Activated CD4-positive, alpha-beta T cell treated with anti-CD3 and anti-CD28 coated beads for 1 hour (primary cell): Measurements from ENCODE around the gene GRM7.

Experiments
- DNase-seq: peaks from one replicate; pipeline ENCODE4 v3.0.0-alpha.2; 2020

GRM7 gene

DNA sequence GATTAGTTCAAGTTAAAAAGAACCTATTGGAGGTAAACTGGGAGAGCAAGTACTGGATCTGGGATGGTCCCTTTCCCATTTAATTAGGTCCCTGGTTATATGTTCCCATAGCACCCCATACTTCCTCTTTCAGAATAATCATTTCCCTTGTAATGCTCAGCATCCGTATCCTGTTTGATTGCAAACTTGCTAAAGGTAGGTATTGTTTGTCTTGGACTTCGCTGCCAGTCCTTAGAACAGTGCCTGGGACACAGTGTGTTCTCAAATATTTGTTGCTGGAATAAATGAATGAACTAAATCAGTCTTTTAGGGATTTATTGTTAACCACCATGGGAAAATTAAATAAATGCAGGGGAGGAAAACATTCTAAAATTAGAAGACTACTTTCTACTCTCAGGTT is 299.8 kb downstream of the GRM7 start:
- DNase-seq, result no peak

DNA sequence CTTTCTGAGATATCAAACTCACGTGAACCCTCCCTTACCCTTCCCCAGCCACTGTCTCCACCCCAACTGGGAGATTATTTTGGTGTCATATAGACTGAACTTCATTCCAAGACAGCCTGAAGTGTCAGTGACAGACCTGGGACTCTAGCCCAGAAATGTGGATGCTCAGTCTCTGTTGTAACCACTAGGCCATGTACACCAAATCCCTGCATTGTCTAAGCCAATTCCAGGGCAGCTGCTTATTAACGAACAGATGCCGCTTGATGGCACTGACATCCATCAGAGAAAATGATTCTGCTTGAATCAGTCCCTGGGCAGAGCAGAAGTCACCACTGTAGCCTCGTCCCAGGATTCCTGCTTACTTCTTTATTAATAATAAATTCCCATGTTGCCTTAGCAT is 305.5 kb downstream of the GRM7 start:
- no peak for DNase-seq

DNA sequence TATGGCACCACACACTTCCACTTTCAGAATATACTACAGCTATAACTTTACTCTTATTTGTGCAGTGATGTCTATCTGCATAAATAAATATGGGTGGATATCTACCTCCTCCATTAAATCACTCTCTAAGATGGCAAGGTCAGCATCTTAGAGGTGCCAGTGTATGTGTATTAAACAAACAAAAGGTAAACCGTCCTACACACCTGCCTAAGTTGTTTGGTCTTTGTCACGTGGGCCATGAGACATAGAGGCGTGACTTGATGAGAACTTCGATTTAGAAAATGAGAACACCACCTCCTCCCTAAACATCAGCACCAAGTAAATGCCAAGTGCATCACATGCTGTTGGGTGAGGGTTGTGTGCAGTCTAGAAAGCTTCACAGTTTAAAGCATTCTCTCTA is 310.6 kb downstream of the GRM7 start:
- no peak for DNase-seq

DNA sequence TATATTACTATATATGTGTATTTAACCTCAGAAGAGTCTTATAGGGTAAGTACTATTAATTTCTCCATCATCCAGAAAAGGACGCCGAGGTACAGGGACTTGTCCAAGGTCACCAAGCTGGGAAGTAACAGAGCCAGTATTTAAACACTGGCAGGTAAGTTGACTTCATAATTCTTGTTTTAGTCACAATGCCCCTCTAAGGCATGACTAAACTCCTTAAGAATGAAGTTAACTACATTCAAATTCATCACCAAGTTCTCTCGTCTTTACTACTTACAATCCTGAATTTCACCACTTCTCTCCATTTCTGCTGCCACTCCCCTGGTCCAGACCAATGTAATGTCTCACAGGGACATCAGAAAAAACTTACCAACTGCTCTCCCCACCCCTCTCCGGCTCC is 312.1 kb downstream of the GRM7 start:
- DNase-seq, result no peak

DNA sequence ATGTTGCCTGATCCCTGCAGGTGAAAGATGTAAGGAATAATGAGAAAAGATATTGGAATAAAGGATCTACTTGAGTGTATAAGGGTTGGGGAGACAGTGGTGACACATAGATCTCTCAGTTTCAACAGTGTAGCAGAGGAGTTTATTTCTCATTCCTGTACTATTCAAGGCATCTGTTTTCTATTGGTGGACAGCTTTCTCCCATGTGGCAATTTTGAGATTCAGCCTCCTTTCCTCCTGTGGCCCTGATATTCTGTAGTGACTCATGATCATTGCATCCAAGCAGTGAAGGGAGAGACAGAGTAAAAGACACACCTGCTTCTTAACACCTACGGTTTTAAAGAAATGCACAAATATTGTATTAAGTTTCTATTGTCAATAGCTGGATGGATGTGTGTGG is 327.6 kb downstream of the GRM7 start:
- no peak for DNase-seq

DNA sequence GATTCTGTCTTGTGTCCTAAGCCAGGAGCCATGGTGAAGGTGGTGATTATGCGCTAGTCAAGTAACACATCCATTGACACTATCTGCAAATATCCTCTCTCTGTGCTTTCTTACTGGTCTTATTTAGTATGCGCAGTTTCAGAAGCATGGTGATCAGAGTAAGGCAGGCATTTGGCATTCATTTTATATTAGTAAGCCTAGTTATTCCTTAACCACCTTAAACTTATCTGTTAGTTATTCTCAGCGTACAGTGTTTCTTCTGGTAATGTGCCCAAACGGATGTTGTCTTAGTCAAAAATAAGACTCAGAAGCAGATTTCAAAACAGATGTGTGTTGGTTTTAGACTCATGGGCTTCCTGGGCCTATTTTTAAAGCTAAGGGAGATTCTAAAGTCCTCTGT is 329.2 kb downstream of the GRM7 start:
- no peak for DNase-seq

DNA sequence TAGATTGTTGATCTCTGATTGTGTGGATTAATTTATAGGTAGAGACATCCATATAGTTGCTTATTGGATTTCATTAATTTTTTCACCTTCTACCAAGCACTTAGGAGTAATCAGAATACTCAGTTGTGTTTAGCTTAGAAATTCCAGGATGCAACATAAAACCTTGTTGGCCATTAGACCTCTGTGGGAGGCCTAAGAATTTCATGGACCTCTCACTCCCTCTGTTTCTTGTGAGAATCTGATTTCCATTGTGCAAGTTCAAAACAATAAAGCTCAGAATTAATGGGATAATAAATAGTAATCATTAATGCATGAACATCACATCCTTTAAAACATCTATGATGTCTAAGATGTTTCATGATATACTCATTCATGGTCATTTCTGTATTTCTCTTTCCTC is 332.4 kb downstream of the GRM7 start:
- DNase-seq, result no peak

DNA sequence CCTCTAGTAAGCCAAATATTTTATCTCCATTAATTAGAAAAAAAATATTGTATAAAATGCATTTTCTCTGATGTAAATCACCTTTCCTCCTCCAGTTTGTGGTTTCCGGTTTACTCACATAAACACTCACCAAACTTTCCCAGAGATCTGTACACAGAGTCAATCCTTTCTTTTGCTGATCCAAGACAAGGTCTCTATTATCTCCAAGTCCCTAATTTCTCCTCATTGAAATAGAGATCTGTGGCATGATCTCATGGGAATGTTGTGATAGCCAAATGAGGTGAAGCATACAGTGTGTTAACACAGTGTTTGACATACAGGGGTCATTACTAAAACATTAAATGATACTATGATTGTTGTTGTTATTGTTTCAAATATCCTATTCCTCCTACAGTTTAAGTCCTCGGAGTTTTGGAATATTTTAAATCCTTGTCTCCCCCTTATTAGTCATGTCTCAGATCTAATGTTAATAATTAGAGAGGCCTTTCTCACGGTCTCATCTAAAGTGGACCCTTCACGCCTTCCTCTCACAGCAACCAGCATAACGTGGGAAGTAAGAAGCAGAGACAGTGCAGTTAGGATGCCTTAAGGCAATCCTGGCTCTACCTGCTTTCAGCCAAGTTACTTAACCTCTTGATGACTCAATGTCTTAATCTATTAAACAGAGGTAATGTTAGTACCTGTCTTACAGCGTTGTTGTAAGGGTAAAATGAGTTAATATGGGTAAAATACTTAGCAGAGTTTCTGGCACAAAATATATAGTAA is 333.3 kb downstream of the GRM7 start:
- DNase-seq, result no peak

DNA sequence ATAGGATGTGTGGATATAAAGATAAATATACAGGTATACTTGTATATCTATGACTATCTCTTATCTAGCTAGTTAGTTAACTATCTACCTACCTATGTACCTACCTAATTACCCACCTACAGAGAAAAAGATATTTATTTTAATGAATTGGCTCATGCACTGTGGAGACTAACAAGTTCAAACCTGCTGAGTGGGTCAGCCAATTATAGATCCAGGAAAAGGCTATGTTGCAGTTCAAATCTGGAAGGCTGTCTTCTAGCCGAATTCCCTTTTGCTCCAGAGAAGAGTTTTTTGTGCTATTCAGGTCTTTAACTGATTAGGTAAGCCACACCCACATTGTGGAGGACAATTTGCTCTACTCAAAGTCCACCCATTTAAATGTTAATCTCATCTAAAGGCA is 335.0 kb downstream of the GRM7 start:
- no peak for DNase-seq

DNA sequence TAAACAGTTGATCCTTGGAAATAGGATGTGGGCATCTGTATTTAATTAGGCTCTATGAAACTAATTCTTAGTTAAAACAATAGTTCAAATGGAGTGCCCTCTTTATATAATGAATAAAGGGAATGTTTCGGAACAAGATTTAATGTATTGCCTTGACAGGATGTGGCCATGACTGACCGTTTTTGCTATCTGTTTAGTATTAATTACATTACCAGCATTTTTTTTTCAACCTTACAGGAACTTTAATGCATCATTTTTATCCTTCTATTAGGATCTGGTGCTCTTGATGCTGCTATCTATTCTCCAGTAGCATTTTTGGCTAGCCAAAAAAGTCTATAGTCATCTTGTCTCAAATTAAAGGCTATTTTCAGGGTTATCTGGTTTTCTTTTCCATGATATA is 340.9 kb downstream of the GRM7 start:
- DNase-seq, result no peak

DNA sequence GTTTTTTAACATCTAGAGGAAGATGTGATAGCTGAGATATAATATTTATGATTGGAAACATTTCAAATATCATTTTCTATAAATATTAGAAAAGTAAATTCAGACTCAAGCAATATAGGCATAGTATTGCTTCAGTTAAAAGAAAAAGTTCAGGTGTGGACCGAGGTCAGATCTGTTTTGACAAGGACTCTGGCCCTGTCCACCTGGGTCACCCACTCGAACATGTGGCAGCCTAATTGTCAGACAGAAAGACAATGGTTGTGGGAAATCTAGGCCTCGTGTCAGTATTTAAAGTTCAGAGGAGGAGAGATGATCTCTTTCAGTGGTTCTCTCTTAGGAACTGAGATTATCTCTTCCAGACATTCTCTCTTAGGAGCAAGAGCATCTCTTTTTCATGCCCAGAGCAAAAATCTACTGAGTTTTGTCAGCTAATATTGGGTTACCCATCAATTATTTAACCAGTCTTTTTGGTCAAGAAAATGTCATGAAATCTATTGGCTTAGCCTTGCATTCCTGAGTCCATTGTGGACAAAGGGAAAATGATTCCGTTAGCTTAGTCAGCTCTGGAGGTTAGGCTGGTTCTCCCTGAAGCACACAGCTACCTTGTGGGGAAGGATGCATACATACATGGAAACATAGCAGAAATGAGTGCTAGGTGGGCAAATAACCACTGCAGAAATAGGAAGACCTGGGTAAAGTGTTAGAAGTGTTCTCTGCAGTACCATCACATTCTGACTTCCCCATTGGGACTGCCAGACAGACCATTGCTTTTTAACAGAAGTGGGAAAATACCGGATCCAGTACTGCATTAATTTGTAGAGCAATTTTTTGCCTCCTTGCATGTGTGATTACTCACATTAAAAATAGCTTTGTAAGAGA is 343.3 kb downstream of the GRM7 start:
- DNase-seq, result no peak

DNA sequence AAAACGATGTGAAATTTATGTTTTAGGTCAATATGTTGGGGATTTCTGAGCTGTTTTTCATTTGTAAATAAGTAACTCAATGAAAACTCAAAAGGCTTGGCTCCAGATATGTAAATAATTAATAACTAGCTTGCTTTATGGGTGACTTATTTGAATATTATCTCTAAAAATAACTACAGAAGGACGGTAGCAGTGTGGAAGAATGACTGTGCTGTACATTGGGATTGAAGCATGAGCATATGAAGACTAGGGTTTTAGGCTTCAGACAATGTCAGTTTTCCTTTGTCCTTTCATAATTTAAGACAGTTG is 343.9 kb downstream of the GRM7 start:
- no peak for DNase-seq

DNA sequence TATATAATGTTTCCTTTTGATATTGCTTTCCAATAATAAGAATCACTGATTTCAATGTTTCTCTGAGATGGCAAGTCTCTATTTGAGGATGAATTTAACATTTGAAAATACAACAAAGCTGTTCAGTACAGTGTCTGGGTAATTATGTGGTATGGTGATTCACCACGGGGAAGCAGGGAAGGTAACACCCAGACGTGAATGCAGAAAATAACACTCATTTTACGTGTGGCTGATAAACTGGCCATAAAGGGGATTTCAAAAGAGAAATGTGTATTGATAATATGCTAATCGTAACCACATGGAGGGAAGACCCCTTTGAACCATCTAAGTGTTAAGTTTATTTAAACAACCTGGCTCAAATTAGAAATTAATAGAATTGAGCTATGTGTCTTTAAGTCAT is 344.6 kb downstream of the GRM7 start:
- no peak for DNase-seq

DNA sequence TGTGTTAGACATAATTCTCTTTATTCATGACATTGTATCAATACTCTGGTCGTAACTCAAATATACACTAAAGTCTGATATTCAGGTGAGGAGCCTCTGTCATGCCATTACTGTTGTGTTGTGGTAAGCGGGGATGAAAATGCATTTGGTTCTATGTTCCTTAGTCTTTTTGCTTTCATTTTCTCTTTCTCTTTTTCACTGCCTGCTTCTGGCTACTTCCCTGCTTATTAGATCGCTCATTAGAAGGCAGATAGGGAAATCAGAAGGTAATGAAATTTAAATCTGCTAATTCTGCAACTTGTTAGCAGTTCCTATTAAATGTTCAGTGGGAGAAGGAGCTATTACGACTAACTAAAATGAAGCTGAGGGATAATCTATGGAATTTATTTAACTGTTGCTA is 345.0 kb downstream of the GRM7 start:
- DNase-seq, result no peak

DNA sequence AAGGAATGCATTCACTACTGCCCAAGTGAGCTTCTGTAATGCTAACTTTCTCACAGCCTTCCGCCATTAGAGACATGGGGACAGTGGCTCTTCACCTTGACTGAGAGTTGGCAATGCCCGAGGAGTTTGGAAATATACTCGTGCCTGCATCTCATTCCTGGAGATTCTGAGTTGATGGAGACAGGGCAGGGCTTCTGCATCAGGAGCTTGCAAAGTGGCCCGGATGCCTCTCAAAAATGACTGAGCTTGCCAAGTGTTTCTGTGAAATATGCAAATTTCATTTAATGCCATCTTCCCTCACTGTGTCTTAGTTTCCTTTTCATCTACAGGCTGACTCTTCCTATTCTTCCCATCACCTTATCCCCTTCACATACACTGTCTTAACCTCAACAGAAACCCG is 346.2 kb downstream of the GRM7 start:
- no peak for DNase-seq

DNA sequence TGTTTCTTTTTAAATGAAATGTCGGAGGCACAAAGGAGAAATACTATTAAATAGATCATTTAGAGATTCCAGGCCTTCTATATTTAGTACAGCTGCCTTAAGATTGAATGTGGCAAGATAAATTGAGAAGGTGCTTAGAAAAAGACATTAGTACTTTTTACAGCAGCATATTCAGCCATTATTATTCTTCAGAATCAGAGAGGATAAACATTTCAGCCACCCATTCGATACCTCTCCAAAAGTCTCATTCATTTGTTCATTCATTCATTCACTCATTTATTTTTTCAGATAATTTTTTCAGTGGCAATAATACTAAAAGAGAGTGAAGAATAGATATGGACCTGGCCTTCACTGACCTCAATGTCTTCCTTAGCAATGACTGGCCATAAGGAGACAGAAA is 347.0 kb downstream of the GRM7 start:
- no peak for DNase-seq

DNA sequence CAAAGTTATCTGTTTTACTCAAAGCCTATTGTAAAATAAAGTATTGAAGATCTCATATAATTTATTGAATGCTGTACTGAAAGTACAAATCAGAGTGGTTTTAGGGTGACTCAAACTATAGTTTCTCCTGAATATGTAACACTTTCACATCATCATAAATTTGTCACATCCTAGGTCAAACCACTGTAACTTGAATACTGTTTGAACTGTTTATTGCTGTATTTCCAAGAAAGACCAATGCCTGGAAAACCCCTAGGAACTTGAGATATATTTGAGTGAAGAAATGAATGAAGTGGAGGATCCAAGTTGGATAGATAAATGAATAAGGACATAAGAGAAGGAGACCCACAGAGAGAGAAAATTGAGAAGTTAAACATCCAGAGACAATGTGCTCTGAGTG is 348.2 kb downstream of the GRM7 start:
- no peak for DNase-seq

DNA sequence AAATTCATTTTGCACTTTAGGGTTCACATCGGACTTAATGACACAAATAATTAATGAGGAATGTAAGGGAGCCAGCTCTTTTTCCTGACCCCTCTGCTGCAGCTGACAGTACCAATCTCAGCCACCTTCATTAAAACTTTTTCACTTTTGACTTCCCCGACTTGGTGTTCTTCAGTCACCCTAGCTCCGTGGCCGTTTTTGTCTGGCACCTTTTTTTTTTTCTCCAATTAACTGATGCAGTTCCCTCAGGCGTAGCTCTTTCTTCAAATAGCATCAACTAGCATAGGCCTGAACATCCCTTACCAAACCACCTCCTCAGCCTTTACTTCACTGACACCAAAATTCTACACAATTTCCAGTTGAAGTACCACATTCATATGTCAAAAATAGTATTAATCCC is 350.8 kb downstream of the GRM7 start:
- no peak for DNase-seq

DNA sequence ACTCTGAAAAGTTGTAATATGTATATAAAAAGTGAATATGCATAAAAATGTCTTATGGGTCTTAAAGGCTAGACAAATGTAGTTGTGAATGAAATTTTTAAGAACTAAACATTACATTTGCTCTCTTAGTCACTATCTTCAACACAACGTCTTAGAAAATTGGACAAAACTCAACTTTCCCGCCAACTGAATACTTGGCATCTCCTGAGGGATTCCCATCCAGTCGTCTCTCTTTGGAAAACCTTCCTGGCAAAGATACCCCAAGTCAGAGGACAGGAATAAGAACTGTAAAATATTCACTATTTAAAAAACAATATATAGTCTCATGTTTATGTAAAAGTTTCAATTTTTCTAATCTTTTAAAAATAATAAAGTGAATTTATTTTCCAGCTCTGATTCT is 354.8 kb downstream of the GRM7 start:
- no peak for DNase-seq

DNA sequence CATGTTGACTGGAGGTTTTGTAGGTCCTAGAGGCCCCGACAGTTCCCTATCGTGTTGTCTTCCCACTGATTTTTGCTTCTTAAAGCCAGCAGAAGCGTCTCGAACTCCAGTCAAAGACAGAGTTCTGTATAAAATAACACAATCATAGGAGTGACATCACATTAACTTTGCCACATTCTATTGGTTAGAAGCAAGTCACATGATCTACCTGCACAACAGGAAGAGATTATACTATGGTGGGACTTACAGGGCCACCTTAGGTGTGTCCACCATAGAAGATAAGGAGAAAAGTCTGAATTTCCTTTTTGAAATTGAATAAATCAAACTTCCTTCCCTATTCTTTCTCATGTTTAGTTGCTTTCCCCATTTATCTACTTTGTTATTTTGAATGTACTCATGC is 365.5 kb downstream of the GRM7 start:
- DNase-seq, result no peak

DNA sequence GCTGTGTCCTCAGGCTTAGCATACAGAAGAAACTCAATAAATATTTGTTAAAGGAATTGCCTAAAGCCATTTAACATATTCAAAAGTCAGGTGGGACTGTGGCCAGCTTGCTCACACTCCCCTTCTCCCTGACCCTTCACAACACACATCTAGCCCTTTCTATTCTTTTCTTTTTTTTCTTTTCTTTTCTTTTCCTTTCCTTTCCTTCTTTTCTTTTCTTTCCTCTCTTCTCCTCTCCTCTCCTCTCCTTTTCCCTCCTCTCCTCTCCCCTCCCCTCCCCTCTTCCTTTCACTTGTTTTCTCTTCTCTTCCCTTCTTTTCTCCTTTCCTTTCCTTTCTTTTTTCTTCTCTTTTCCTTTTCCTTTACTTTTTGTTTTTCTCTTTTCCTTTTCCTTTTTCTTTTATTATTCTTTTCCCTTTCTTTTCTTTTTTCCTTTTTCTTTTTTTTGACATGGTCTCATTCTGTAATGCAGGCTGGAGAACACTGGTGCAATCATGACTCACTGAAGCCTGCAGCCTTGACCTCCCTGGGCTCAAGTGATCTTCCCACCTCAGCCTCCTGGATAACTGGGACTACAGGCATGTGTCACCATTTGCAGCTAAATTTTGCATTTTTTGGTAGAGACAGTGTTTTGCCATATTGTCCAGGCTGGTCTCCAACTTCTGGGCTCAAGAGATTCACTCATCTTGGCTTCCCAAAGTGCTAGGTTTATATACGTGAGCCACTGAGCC is 377.8 kb downstream of the GRM7 start:
- DNase-seq, result no peak

DNA sequence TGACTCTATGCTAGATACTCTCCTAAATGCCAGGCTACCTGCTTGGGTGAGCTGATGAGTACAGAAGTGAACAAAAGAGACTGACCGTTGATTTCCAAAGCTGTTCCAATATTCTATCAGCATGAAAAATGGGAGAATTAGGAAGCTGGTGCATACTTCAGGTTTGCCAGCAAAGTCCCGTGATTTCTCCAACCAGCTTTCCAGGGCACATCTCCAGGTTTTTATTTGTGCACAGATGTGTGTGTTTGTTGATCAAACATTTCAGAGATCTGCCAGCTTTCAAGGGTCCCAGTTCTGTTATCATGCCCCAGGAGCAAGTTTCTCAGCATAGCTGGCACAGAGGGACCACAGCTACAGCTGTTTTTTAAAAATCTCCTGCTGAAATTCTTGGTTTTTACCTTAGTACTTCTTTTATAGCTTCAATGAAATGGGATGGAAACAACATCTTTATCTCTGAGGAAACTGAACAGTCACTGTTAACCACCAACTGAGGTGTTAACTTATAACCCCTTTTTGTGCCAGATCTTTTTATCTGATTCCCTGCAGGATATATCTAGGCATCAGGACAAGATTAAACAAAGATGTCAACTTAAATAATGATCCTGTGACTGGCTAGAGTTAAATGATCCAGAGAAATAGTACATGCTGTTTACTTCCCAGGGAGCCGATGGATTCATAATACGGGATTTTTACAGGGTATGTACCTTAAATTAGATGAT is 380.8 kb downstream of the GRM7 start:
- no peak for DNase-seq

DNA sequence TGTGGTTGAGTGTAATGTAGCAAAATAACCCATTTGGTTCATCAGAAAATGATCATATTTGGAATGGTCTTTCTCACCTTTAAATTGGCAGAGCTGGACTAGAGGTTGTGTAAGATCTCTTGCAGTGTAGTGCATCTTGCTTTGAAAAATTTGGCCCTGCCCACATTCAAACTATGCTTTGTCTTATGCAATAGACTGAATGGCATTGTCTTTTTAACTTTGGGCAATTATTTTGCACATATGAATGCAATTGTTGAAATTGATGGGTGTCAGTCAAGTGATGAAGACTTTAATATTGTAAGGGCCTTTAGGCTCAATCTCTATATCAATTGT is 381.4 kb downstream of the GRM7 start:
- no peak for DNase-seq
